ENCODE measurements around the gene IL21R. TPM values are rescaled to one million over a fixed set of nuclear protein-coding genes. Genes with fewer than 3 reads are reported as not detected.
"Not testable (repeated sequence)": the region's sequence is repeated elsewhere in the genome, so short reads cannot be mapped to it uniquely, and the experiment has no call there.

The IL21R gene
- total RNA-seq, 4 donors from 2014 or later: 0.08 to 1.2 (median 0.23) TPM

- DNase-seq (ENCODE audit: low spot score in 2 of 2): no peak
- Histone ChIP-seq H3K4me3 (no peak overlapping the region), H3K36me3 (no peaks in the 10 kb centered on the region), H3K4me1 (no peaks in the 10 kb centered on the region), H3K27me3 (peaks cover 15% of the 10 kb centered on the region), H3K27ac (no peak overlapping the region), H3K9me3 (no peaks in the 10 kb centered on the region)
- 71% methylated on average over 3 of the region's 3 CpGs for WGBS
- TF ChIP-seq EP300 (IDR thresholded peaks at IDR 0.05) (no peak), POLR2AphosphoS5 (IDR thresholded peaks at IDR 0.05) (no peak), CTCF (IDR thresholded peaks at IDR 0.05) (no peak), POLR2A (IDR thresholded peaks at IDR 0.05) (no peak)
Observed at GRCh38 chr16:27408012-27408601, 6.1 kb downstream of the IL21R start.

- TF ChIP-seq POLR2AphosphoS5 (IDR thresholded peaks at IDR 0.05) (no peak), CTCF (IDR thresholded peaks at IDR 0.05) (no peak), POLR2A (IDR thresholded peaks at IDR 0.05) (no peak), EP300 (IDR thresholded peaks at IDR 0.05) (no peak)
- Histone ChIP-seq H3K27ac (no peak overlapping the region), H3K27me3 (peaks cover 10% of the 10 kb centered on the region), H3K9me3 (no peaks in the 10 kb centered on the region), H3K4me3 (no peak overlapping the region), H3K4me1 (no peaks in the 10 kb centered on the region), H3K36me3 (no peaks in the 10 kb centered on the region)
- no peak for DNase-seq (ENCODE audit: low spot score in 2 of 2)
- WGBS: 47% methylated on average over 6 of the region's 6 CpGs
Observed at GRCh38 chr16:27408602-27409031, 6.6 kb downstream of the IL21R start.

- H3K9me3 ChIP-seq; H3K36me3 ChIP-seq; H3K27me3 ChIP-seq; H3K4me1 ChIP-seq; DNase-seq (ENCODE audit: low spot score in 2 of 2); H3K4me3 ChIP-seq; H3K27ac ChIP-seq: not testable (repeated sequence)
- 89% methylated on average over 2 of the region's 2 CpGs for WGBS
Observed at GRCh38 chr16:27409958-27410357, 8.0 kb downstream of the IL21R start.

GRCh38 chr16:27410761-27411160 is 8.8 kb downstream of the IL21R start:
- Histone ChIP-seq H3K9me3 (no peaks in the 10 kb centered on the region), H3K27me3 (peaks cover 5% of the 10 kb centered on the region), H3K4me1 (no peaks in the 10 kb centered on the region), H3K4me3 (no peak overlapping the region), H3K36me3 (no peaks in the 10 kb centered on the region), H3K27ac (no peak overlapping the region)
- 93% methylated on average over 1 of the region's 1 CpG for WGBS
- no peak for TF ChIP-seq CTCF (IDR thresholded peaks at IDR 0.05)
- no peak for TF ChIP-seq POLR2AphosphoS5 (IDR thresholded peaks at IDR 0.05)
- no peak for TF ChIP-seq POLR2A (IDR thresholded peaks at IDR 0.05)
- TF ChIP-seq EP300 (IDR thresholded peaks at IDR 0.05): no peak
- no peak for DNase-seq (ENCODE audit: low spot score in 2 of 2)

- H3K4me3 ChIP-seq: no peak overlapping the region
- TF ChIP-seq EP300 (IDR thresholded peaks at IDR 0.05) (no peak), POLR2AphosphoS5 (IDR thresholded peaks at IDR 0.05) (no peak), POLR2A (IDR thresholded peaks at IDR 0.05) (no peak), CTCF (IDR thresholded peaks at IDR 0.05) (no peak)
- H3K36me3 ChIP-seq: no peaks in the 10 kb centered on the region
- H3K27ac ChIP-seq: no peak overlapping the region
- WGBS: 91% methylated on average over 2 of the region's 2 CpGs
- no peaks in the 10 kb centered on the region for H3K4me1 ChIP-seq
- H3K27me3 ChIP-seq: no peaks in the 10 kb centered on the region
- H3K9me3 ChIP-seq: no peaks in the 10 kb centered on the region
- DNase-seq (ENCODE audit: low spot score in 2 of 2): no peak
Observed at GRCh38 chr16:27413956-27414355, 12.0 kb downstream of the IL21R start.

All from suprapubic skin (tissue), 4 donors.